Stimulated activated naive CD8-positive, alpha-beta T cell treated with anti-CD3 and anti-CD28 coated beads, Interleukin-15, amount 100 ng/mL, for 72 hours (primary cell): ENCODE data around the gene CEP131.

Experiments
- ATAC-seq: fragments of 150-1000 bp; cut with Tn5 transposase; 2 replicates; pipeline ENCODE4 v1.10.0; 2021; ENCODE audit warnings: mild to moderate bottlenecking, moderate library complexity
- DNase-seq, 2 donors: peaks; one replicate each; pipeline ENCODE4 v3.0.0; 2021 to 2022
- H3K27ac Mint-ChIP-seq, 2 donors: one replicate each; pipeline ENCODE4 v1.8.0; 2022; ENCODE audit warnings: mild to moderate bottlenecking in 2 of 2, mixed read lengths in 2 of 2, moderate library complexity in 2 of 2
- H3K27me3 Mint-ChIP-seq: one replicate; pipeline ENCODE4 v1.8.0; 2022; ENCODE audit warnings: mixed read lengths
- H3K4me1 Mint-ChIP-seq: one replicate; pipeline ENCODE4 v1.8.0; 2022; ENCODE audit warnings: mild to moderate bottlenecking, mixed read lengths
- H3K4me3 Mint-ChIP-seq, 2 donors: one replicate each; pipeline ENCODE4 v1.8.0; 2022; ENCODE audit warnings: mild to moderate bottlenecking in 2 of 2, mixed read lengths in 2 of 2, moderate library complexity in 1 of 2
- H3K9me3 Mint-ChIP-seq, 2 donors: one replicate each; pipeline ENCODE4 v1.8.0; 2022; ENCODE audit warnings: mixed read lengths in 2 of 2

CEP131 gene

GRCh38 chr17:81193470-81194224 is 29.1 kb downstream of the CEP131 start:
- no peak for ATAC-seq
- no peak for DNase-seq
- H3K9me3 Mint-ChIP-seq = no peaks in the 10 kb centered on the region
- H3K27me3 Mint-ChIP-seq = no peaks in the 10 kb centered on the region
- H3K27ac Mint-ChIP-seq = no peak overlapping the region
- no peak overlapping the region for H3K4me3 Mint-ChIP-seq
- no peaks in the 10 kb centered on the region for H3K4me1 Mint-ChIP-seq

- H3K4me1 Mint-ChIP-seq = no peaks in the 10 kb centered on the region
- H3K9me3 Mint-ChIP-seq = no peaks in the 10 kb centered on the region
- no peak overlapping the region for H3K4me3 Mint-ChIP-seq
- ATAC-seq (no peak), DNase-seq (no peak)
- H3K27me3 Mint-ChIP-seq = no peaks in the 10 kb centered on the region
- H3K27ac Mint-ChIP-seq = no peak overlapping the region
These were observed 29.7 kb downstream of the CEP131 start for GRCh38 chr17:81193051-81193410.

DNA sequence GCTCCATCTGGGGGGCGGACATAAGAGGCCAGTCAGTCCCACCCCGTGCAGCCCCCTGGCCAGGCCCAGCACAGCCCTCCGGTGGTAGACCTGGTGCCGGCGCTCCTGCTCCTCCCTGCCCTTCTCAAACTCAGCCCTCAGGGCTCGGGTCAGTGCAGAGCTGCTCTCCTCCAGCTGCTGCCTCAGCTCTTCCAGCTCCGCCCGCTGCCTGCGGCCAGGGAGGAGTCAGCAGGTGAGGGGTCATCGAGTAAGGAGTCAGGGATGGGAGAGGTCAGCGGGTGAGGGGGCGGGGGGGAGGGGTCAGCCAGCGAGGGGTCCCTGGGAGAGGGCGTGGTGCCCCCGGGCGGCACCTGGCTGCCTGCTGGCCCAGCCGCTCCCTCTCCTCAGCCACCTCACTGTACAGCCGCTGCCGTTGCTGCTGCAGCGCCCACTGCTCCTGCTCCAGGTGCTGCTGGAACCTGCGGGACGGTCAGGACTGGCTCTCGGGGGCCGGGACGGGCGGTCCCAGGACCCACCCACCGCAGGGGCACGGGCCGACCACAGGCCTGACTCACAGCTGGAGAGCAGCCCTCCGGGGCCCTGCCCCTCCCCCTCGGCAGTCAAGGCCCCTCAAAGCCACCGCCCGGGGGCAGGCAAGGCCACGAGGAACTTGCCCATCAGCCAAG is 30.2 kb downstream of the CEP131 start:
- H3K4me3 Mint-ChIP-seq = no peak overlapping the region
- no peaks in the 10 kb centered on the region for H3K4me1 Mint-ChIP-seq
- ATAC-seq = no peak
- H3K27ac Mint-ChIP-seq = no peak overlapping the region
- no peaks in the 10 kb centered on the region for H3K27me3 Mint-ChIP-seq
- no peaks in the 10 kb centered on the region for H3K9me3 Mint-ChIP-seq
- no peak for DNase-seq

- no peak overlapping the region for H3K27ac Mint-ChIP-seq
- H3K9me3 Mint-ChIP-seq = no peaks in the 10 kb centered on the region
- H3K4me1 Mint-ChIP-seq = no peaks in the 10 kb centered on the region
- H3K27me3 Mint-ChIP-seq = no peaks in the 10 kb centered on the region
- ATAC-seq = no peak
- no peak overlapping the region for H3K4me3 Mint-ChIP-seq
- no peak for DNase-seq
These were observed 31.1 kb downstream of the CEP131 start for GRCh38 chr17:81191646-81192045.

DNA sequence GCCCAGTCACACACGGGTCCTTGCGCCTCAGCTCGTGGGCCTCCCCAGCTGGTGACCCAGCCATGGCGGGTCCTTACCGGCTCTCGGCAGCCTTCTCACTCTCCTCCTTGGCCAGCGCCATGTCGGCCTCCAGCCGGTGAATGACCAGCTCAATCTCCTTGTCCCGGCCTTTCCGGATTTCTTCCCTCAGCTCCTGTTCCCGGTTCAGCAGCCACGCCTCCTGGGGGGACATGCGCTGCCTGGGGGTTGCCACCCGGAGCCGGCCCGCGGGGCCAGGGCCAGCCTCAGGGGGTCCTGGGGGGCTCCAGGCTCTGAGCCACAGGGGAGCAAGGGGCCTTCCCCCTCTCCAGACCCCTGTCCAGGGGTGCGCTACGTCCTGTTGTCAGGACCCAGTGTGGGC is 31.6 kb downstream of the CEP131 start:
- ATAC-seq (no peak), DNase-seq (no peak)
- Mint-ChIP-seq H3K9me3 (no peaks in the 10 kb centered on the region), H3K27me3 (no peaks in the 10 kb centered on the region), H3K27ac (no peak overlapping the region), H3K4me1 (no peaks in the 10 kb centered on the region), H3K4me3 (no peak overlapping the region)

- no peak overlapping the region for H3K4me3 Mint-ChIP-seq
- peak overlapping the region in 1 of 2 donors; percentile 74 for H3K27ac Mint-ChIP-seq
- no peak for DNase-seq
- no peak for ATAC-seq
- no peaks in the 10 kb centered on the region for H3K9me3 Mint-ChIP-seq
- H3K27me3 Mint-ChIP-seq = no peaks in the 10 kb centered on the region
- H3K4me1 Mint-ChIP-seq = no peaks in the 10 kb centered on the region
These were observed 32.2 kb downstream of the CEP131 start for GRCh38 chr17:81190591-81190990.

- Mint-ChIP-seq H3K4me3 (no peak overlapping the region), H3K9me3 (no peaks in the 10 kb centered on the region), H3K27ac (no peak overlapping the region), H3K4me1 (no peaks in the 10 kb centered on the region), H3K27me3 (no peaks in the 10 kb centered on the region)
- DNase-seq (no peak), ATAC-seq (peak; percentile 11)
These were observed 32.9 kb downstream of the CEP131 start for GRCh38 chr17:81189670-81190530.

DNA sequence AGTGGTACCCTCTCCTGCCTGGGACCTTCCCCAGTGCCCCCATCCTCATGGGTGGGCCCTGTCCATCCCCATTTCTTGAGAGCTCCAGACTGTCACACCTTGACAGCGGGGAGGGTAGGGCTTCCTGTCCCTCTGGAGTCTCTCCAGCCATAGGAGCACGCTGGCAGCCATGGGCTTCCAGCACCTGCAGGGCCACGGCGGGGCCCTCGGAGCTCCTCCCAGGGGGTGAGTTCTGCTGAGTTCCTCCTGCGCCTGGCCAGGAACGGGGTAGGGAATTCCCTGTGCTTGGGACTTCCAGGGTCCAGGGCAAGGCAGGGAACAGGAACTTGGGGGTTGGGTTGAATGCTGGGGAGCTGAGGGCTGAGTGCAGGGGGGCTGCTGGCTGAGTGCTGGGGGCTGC is 33.7 kb downstream of the CEP131 start:
- H3K4me1 Mint-ChIP-seq = no peaks in the 10 kb centered on the region
- DNase-seq (no peak), ATAC-seq (no peak)
- H3K27me3 Mint-ChIP-seq = no peaks in the 10 kb centered on the region
- no peak overlapping the region for H3K27ac Mint-ChIP-seq
- no peaks in the 10 kb centered on the region for H3K9me3 Mint-ChIP-seq
- no peak overlapping the region for H3K4me3 Mint-ChIP-seq

DNA sequence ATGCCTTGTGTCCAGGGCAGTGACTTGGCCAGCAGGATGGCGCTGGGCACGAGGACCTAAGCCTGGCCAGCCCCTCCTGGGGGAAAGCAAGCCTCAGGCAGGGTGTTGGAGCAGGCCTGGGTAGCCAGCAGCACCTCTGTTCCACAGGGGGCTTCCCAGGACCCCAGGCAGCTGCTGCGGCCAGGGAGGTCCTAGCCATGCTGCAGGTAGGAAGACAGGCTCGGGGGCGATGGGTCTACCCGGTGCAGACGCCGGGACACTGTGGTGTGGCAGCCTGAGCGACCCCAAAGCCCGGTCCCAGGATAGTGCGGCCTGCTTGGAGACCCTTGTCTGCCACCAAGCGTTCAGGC is 34.3 kb downstream of the CEP131 start:
- ATAC-seq (no peak), DNase-seq (no peak)
- Mint-ChIP-seq H3K4me1 (no peaks in the 10 kb centered on the region), H3K27ac (no peak overlapping the region), H3K9me3 (no peaks in the 10 kb centered on the region), H3K27me3 (no peaks in the 10 kb centered on the region), H3K4me3 (no peak overlapping the region)

DNA sequence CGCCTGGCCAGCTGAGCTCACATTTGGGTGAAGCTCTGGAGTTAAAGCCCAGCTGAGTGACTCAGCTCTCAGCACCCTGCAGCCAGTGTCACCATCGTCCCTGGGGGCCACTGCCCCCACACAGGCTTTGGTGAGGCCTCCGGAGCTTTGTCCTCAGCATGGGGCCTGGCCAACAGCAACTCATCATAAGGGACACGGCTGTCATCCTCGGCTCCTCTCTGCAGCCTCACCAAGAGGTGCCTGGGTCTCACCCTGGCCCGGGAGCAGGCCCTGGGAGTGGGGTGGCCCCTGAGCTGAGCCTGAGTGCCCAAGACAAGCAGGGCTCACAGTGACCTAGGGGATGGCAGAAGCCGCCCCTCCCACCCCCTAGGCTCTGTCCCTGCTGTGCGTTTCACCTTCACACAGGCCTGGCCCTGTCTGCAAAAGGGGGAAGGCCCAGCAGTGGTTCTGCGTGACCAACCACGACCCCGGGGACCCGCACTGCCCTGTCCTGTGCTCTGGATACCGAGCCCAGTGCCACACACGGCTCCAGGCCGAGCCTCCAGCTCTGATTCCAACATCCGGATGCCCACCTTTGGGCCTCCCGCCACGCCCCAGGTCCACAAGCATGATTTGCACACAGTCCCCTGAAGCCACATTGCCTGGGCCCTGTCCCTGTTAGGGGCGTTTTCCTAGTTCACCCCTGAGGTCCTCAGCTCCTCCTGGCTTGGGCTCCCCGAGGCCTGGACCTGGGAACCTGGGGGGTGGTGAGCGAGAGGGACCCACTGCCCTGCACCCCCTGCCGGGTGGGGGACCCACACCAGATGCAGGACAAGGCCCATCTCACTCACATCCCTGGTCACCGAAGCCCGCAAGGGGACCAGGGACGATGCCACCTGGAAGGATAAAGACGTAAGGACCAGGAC is 34.9 kb downstream of the CEP131 start:
- no peaks in the 10 kb centered on the region for H3K27me3 Mint-ChIP-seq
- H3K4me1 Mint-ChIP-seq = no peaks in the 10 kb centered on the region
- ATAC-seq = no peak

GRCh38 chr17:81187120-81187519 is 35.6 kb downstream of the CEP131 start:
- Mint-ChIP-seq H3K4me3 (no peak overlapping the region), H3K27ac (no peak overlapping the region), H3K4me1 (no peaks in the 10 kb centered on the region), H3K27me3 (no peaks in the 10 kb centered on the region), H3K9me3 (no peaks in the 10 kb centered on the region)
- DNase-seq (no peak), ATAC-seq (no peak)

More for the DNA sequence above, 34.9 kb downstream of the CEP131 start:
- H3K4me3 Mint-ChIP-seq = no peak overlapping the region
- H3K27ac Mint-ChIP-seq = no peak overlapping the region
- H3K9me3 Mint-ChIP-seq = no peaks in the 10 kb centered on the region
- no peak for DNase-seq

GRCh38 chr17:81186203-81186602 is 36.6 kb downstream of the CEP131 start:
- no peaks in the 10 kb centered on the region for H3K4me1 Mint-ChIP-seq
- H3K9me3 Mint-ChIP-seq = no peaks in the 10 kb centered on the region
- H3K27ac Mint-ChIP-seq = no peak overlapping the region
- ATAC-seq (no peak), DNase-seq (no peak)
- H3K27me3 Mint-ChIP-seq = no peaks in the 10 kb centered on the region
- no peak overlapping the region for H3K4me3 Mint-ChIP-seq

- no peak overlapping the region for H3K27ac Mint-ChIP-seq
- no peak for ATAC-seq
- H3K4me3 Mint-ChIP-seq = no peak overlapping the region
These were observed 38.2 kb downstream of the CEP131 start for GRCh38 chr17:81184555-81184954.

GRCh38 chr17:81183807-81184206 is 39.0 kb downstream of the CEP131 start:
- DNase-seq (no peak), ATAC-seq (no peak)
- Mint-ChIP-seq H3K27me3 (no peaks in the 10 kb centered on the region), H3K9me3 (no peaks in the 10 kb centered on the region), H3K4me3 (no peak overlapping the region), H3K27ac (peak overlapping the region in 1 of 2 donors; percentile 68), H3K4me1 (no peaks in the 10 kb centered on the region)

More at GRCh38 chr17:81184555-81184954, 38.2 kb downstream of the CEP131 start:
- no peaks in the 10 kb centered on the region for H3K27me3 Mint-ChIP-seq
- DNase-seq = no peak
- no peaks in the 10 kb centered on the region for H3K9me3 Mint-ChIP-seq
- H3K4me1 Mint-ChIP-seq = no peaks in the 10 kb centered on the region

- DNase-seq (no peak), ATAC-seq (no peak)
- no peak overlapping the region for H3K4me3 Mint-ChIP-seq
- no peaks in the 10 kb centered on the region for H3K9me3 Mint-ChIP-seq
- no peaks in the 10 kb centered on the region for H3K4me1 Mint-ChIP-seq
- H3K27ac Mint-ChIP-seq = no peak overlapping the region
- no peaks in the 10 kb centered on the region for H3K27me3 Mint-ChIP-seq
These were observed 39.4 kb downstream of the CEP131 start for GRCh38 chr17:81183316-81183715.
